ENCODE data around the gene SINHCAF.

SINHCAF gene

GRCh38 chr12:31231611-31232360 lies 94.2 kb downstream of the SINHCAF start:
- no peak for DNase-seq
